ENCODE data around the gene FCHO2. TPM values are rescaled to one million over a fixed set of nuclear protein-coding genes. Genes with fewer than 3 reads are reported as not detected.

The FCHO2 gene
- total and polyA plus RNA-seq, 2 of the 8 experiments (the other 6 are each of a cell fraction or from before 2014, with no cell fraction given) = 4.3 to 15.7 TPM

GRCh38 chr5:72957337-72957736 is 1.5 kb downstream of the FCHO2 start (continued):
- TF ChIP-seq TAF1 (IDR thresholded peaks at IDR 0.05; ENCODE audit: low read depth, low read length) (no peak), KDM1A (IDR thresholded peaks at IDR 0.05; ENCODE audit: borderline replicate concordance, low read length) (no peak), MAX (IDR thresholded peaks at IDR 0.05) (no peak), CHD2 (IDR thresholded peaks at IDR 0.05; ENCODE audit: low read length) (no peak), SIN3A (conservative IDR thresholded peaks at IDR 0.05 in 1 of 2, IDR thresholded peaks at IDR 0.05 in 1 of 2; ENCODE audit: low read depth in 1 of 2, low read length in 2 of 2) (no peak)
